Measurements from ENCODE around the gene MTFMT.
"Not testable (repeated sequence)": the region's sequence is repeated elsewhere in the genome, so short reads cannot be mapped to it uniquely, and the experiment has no call there.

The MTFMT gene

DNA sequence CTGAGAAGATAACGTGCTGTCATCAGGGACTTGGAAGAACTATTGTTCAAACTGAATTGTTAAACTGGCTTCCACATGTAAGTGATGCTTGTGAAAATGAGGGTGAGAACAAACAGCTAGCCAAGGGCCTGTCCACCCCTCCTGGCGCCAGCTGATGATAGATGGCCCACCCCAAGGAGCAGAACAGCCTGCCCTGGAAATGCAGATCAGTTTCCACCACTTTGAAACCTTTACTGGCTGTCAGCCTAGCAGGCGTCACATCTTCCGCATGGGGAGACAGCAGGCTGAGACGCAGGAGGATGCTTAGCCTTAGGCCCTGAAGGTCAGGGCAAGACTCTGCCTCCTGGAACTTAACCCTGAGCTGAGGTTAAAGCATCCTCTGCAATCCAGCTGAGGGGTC lies 9.4 kb upstream of the MTFMT start:
- no peak for DNase-seq (ENCODE audit: low read depth)

DNA sequence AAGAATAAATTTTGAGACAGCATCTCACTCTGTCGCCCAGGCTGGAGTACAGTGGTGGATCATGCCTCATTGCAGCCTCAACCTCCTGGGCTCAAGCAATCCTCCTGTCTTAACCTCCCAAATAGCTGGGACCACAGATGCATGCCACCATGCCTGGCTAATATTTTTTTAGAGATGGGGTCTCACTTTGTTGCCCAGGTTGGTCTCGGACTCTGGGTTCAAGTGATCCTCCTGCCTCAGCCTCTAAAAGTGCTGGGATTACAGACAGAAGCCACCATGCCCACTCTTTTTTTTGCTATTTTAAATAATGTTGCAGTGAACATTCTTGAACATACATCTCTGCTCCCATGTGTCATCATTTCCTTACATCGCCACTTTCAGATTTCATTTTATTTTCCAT lies 9.0 kb upstream of the MTFMT start:
- no peak for DNase-seq (ENCODE audit: low read depth)

DNA sequence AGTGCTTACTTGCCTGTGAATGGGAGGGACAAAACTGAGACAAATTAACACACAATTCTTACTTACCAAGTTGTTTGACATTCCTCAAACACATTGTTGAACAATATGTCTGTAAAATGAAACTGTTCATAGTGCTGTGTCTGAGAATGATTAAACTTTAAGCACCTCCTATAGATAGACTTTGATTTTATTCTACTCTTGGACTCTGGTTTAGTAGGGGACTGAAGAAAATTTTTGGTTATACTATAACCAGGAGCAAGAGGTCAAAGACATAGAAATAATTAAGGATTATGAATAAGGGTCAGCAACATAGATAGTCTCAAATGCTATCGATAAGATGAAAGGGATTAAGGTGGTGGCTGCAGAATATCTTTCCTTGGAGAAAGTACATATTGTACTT lies 7.9 kb upstream of the MTFMT start:
- no peak for DNase-seq (ENCODE audit: low read depth)

DNA sequence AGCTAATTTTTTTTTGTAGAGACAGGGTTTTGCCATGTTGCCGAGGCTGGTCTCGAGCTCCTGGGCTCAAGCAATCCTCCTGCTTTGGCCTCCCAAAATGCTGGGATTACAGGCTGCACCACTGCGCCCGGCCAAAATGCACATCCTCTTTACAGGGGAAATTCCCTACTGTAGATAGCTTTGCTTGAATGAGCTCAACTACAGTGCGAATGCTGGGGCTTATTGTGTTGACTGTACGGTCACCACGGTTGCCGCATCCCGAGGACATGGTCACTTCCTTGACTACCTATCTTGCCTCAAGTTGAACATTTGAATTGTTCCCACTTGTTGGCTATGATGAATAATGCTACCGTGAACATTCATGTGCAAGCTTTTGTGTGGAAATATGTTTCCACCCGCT lies 5.3 kb upstream of the MTFMT start:
- no peak for DNase-seq (ENCODE audit: low read depth)

DNA sequence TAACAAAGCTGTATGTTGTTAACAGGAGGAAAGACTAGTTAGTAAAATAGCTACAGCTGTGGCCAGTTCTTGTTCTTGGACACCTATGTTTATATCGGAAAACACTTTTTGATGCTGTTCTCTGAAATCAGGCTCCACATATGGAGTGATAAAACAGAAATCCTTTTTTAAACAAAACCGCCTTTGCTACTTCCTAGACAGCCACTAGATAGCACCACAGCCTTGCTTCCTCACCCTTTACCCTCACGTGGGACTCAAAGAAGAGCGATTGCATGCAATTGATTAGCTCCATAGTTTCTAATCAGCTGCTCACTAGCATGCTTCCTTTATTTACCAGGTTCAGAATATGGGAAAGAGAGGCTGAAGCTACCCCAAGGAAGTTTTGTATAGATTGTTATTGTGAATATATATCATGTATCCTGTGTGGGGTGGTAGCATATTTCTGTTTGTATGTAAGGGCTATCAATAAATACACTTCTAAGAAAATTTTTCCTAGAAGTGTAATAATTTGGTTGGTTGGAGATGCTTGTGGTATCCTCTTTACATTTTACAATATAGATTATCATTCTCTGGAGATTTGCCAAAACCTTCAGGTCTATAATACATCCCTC lies 4.3 kb upstream of the MTFMT start:
- DNase-seq (ENCODE audit: low read depth): no peak

DNA sequence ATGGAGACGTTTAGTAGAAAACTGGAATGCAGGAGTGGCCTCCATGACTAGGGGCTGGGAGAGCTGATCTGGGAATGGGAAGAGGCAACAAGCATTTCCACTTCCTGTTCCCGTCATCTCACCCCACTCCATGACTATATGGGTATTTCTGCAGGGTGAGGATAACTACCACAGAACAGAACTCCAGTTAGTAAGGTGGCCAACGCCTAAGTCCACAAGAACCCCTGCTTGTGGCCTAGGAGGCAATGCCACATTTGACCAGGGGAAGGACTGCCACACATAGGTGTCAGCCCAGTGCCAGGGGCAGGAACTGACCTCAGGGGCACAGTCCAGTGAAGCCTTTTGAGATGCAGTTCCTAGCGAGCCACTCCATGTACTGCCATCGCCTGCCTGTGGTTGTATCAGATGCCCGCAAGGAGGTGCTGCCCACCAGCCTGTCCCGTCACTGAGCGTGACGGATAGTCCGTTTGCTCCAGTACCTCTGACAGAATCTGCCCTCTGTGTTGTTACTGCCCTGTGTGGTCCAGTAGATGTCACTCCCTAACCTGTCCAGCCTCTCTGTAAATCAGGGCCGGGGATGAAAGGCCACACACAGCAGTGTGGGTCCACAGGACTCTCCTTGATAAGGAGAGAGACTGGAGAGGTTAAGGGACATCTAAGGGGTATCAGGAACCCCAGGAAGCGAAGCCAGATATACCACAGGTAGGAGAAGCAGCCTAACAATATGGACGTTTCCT lies 3.5 kb upstream of the MTFMT start:
- DNase-seq (ENCODE audit: low read depth): no peak

DNA sequence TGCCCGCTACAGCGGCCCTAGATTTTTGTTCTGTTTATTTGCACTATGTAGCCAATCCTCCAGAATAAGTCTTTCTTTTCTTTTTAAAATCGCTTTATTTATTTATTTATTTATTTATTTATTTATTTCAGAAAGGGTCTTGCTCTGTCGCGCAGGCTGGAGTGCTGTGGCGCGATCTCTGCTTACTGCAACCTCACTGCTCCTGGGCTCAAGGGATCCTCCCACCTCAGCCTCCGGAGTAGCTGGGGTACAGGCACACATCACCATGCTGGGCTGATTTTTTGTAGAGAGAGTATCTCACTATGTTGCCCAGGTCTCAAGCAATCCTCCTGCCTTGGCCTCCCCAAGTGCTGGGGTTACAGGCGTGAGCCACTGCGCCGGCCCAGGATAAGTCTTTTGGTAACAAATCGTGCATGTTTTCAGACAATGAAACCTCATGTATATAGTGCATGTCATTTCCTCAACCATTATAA lies 333 bp upstream of the MTFMT start:
- no peak for DNase-seq (ENCODE audit: low read depth)

DNA sequence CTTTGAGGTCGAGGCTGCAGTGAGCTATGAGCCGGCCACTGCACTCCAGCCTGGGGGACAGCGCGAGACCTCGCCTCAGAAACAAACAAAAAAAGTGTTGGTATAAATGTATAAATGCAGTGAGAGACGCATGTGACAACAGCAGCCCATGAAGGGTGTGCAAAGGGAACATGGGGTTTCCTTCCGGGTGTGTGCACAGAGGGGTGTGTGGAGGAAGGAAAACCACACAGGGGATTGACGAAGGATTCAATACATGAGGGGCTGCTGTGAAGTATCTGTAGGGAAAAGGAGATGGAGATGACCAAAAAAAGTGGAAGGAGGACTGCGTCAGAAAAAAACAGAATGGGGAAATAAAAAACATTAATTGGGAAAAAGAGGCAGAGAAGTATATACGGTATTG lies 1.1 kb downstream of the MTFMT start:
- DNase-seq (ENCODE audit: low read depth): no peak

DNA sequence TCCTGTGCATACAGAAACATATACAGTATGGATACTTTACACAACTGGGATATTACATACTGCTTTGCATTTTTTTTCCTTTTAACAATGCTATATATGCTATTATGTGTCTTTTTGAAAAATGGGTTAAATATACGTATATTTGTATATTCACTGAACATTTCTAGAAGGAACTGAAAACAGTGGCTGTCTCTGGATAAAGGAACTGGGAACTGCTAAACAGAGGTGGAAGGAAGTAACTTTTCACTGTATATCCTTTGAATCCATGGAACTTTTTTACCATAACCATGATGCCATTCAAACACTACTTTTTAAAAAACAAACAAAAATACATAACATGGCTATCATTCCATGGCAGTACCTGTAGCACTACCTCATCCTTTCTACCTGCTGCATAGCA lies 1.8 kb downstream of the MTFMT start:
- no peak for DNase-seq (ENCODE audit: low read depth)

DNA sequence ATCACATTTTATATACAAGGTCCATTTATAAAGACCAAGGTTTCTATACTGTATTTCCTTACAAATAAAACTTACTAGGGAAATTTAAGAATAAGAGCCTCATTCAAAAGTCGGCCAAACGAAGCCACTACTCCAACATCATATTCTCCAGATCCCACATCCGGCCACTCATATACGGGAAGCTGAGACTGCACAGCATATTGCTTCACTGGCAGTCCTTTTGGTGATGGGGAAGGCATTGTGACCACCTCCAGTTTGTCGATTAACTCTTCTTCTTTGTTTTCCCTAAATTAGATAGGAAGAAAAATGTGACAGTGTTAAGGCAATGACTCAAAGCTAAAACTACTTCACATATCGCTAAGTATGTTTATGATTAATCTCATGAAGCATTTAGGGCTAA lies 2.7 kb downstream of the MTFMT start:
- DNase-seq (ENCODE audit: low read depth): no peak

DNA sequence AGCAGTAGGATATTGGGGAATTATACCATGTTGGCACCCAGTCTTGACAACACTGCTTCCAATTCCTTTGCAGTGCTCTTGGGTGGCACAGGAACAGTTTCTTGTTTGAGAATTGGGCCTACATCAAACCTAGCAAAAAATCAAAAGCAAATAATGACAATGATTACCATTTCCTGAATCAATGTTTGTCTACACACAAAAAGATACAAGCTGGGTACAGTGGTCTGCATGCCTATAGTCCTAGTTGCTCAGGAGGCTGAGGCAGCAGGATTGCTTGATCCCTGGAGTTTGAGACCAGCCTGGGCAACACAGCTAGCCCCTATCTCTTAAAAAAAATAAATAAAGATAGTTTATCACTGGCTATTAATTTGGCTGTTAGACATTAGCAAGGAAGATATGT lies 8.0 kb downstream of the MTFMT start:
- DNase-seq (ENCODE audit: low read depth): no peak

DNA sequence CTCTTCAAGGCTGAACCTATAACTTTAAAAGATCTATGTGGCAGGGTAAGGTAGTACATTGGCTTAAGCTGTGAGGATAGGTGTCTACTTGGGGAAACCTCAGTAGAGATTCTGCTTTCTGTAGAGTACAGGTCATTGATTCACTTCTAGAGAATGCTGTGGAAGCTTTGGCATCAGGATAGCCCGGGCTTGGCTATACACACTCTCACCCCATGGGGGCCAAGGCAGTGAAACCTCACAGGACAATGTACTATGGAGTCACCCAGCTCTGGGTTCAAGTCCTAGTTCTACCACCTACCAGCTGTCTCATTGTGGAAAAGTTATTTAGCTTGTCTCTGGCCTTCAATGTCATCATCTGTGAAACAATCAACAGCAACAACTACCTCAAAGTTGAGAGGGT lies 9.0 kb downstream of the MTFMT start:
- no peak for DNase-seq (ENCODE audit: low read depth)

DNA sequence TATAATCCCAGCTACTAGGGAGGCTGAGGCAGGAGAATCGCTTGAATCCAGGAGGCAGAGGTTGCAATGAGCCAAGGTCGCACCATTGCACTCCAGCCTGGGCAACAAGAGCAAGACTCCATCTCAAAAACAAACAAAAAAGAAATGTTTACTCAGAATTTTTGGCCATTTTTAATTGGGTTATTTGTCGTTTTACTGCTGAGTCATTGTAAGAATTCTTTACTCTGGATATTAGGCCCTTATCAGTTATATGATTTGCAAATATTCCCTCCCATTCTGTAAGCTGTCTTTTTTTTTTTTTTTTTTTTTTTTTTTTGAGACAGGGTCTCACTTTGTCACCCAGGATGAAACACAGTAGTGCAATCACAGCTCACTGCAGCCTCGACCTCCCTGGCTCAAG lies 18.2 kb downstream of the MTFMT start:
- DNase-seq (ENCODE audit: low read depth): not testable (repeated sequence)

DNA sequence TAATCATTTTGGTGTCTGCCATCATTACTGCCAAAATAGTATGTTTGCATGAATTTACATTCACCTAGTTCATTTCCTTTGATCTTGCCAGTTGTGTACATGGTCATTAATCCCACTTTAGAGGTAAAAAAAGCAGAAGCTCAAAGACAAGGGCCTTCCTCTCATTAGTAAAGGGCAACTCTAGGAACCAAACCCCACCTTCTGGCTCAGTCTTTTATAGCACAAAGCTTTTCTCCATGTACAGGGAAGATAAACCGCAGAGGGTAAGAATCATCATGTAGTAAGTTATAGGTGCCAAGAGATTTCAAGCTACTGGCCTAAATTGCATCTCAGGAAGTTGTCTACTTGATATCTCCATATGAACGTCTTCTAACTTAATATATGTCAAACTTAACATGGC lies 20.5 kb downstream of the MTFMT start:
- DNase-seq (ENCODE audit: low read depth): no peak

DNA sequence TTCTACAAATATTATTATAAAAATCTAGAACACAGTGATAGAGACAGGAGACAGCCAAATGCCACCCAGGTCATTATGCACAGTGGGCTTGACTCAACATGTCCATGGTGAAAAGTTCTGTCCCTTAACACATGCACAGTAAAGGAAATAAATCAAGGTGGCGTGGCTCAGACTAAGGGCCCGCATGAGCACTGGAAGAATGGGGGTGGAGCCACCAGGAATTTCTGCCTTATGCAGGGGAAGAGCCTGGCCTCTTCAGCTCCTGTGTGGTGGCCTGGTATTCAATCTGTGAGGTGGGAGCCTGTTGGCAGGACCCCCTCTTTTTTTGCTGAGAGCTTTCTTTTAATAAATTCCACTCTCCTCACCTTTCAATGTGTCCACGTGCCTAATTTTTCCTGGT lies 22.6 kb downstream of the MTFMT start:
- DNase-seq (ENCODE audit: low read depth): no peak

DNA sequence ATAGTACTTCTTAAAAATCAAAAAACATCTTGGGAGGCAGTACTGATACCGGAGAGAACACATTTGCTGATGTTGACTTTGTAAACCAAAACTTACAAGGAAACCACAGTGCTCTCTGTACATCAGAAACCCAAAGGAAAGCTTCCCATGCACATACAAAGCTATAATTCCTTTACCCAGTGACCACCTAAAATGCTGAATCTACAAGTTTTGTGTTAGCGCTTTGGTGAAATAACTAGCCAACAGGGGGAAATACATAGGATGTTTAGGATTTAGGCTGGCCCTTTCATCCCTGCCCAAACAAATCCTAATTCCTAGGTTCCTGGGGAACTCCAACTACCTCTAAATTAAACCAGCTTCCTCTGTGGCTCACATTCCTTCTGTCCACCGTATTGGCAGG lies 24.4 kb downstream of the MTFMT start:
- DNase-seq (ENCODE audit: low read depth): no peak

DNA sequence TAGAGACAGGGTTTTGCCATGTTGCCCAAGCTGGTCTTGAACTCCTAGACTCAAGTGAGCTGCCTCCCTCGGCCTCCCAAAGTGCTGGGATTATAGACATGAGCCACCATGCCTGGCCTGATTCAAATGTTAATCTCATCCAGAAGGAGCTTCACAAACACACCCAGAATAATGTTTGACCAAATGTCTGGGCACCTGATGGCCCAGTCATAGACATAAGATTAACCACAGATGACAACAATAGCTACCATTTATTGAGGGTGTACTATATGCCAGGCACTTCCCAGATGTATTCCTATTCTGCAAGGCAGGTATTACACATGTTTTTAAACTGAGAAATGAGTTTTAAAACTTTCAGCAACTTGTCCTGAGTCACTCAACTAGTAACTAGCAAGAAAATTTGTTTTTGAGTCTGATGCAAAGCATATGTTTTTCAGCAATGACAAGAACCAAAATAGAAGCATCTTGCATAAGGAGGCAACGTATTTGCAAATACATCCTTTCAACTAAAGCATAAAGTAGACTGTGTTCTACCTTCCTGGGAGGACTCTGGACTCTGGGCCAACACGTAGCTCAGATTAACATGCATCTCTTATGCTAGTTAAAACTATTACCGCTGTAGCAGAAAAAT lies 31.6 kb downstream of the MTFMT start:
- DNase-seq (ENCODE audit: low read depth): no peak

DNA sequence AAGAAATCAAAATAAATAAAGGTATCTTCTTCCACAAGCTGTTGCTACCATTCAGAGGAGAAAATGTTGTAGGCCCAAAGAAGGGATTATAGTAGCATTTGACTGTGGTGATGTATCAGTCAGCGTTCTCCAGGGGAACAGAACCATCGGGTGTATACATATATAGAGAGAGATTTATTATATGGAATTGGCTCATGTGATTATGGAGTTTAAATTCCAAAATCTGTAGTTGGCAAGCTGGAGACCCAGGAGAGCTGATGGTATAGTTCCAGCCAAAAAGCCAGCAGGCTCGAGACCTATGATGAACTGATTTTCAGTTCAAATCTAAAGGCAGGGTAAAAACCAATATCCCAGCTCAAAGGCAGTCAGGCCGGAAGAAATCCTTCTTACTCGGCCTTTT lies 32.4 kb downstream of the MTFMT start:
- DNase-seq (ENCODE audit: low read depth): no peak

DNA sequence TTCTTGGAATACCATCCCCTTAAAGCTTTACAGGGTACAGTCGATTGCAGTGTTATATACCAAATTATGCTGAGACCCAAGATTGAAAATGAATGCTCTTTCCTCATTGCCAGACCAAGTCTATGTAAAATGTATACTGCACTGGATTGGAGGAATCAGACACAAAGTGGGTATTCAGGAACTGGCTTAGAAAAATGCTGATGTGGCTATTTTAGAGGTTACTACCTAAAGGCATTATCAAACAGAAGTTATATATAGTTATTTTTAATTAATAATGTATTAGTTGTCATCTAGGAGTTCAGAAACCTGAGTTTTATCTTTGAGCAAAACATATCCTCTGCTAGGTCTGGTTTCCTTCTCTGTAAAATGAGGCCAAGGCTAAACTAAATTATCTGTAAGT lies 36.1 kb downstream of the MTFMT start:
- DNase-seq (ENCODE audit: low read depth): no peak

DNA sequence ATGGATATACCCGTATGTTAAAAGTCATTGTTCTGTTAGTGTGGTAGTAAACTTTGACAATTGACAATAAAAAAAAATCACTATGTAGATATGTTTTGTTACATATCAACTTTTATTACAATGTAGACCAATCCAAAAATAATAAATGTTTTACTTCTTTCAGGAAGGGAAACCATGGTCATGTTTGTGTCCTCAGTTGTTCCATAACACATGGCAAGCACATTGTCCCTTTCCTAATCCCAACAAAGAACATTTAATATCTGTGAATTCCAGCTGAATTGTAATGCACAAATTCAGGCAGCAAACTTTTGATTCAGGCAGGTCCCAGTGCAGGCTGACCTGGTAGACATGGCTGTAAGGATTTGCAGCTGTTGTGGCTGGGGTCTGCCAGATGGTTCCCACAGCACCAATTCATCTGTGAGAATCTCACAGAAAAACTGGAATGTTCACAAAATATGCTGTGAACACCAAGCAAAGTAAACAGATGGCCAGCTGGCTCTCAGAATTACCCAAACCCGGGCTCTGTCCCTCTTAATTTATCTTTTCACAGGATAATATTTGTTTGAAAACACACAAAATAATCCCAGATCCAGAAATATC lies 37.8 kb downstream of the MTFMT start:
- DNase-seq (ENCODE audit: low read depth): no peak

DNA sequence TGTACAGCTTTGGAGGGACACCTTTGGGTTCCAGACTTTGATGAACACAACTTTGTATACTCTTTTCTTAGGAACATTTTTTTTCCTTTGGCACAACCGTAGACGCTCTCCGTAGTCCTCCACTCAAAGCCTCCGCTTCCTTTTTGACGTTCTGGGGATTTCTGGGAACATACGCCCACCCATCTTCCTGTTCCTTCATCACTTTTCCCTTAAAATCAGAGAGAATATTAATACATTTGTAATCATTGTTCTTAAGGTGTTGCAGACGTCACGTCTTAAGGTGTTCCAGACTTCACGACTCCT lies 39.3 kb downstream of the MTFMT start:
- no peak for DNase-seq (ENCODE audit: low read depth)

DNA sequence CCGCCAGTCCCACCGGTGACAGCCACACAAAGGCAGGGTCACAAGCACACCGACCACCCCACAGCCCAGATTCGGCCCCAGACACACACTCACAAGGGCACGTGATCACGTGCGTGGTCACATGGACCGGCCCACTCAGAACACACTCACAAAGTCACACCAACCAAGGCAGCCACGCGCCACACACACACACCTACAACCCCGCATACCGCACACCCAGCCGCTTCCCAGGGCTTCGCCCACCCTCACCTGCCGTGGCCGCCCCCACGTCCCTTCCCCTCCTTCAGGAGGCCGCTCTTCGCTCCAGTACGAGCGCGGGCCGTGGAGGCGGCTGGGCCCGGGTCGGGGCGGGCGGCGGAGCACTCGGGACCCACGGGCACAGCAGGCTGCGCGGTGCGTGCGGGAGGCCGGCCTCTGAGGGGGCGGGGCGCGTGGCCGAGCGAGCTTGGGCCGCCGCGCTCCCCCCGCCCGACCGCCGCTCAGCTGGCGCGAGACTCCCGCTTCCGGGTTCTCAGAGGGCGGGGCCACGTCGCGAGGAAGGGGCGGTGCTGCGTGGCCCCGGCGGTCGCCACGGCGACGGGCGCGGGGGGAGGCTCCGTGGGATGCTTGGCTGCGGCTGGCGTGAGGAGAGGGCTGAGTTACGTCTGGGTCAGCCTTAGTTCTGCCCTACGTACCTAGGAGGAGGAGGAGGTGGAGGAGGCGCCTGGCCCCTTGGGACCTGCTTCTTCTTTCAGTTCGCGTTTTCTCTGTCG lies 39.8 kb downstream of the MTFMT start, which contains the start of gene SPG21:
Gene SPG21 (minus strand): TSS at position 499 of the 752 bp plus-strand sequence. CDS start 6,345 bp downstream, outside the sequence.
- DNase-seq (ENCODE audit: low read depth): peak; percentile 89

DNA sequence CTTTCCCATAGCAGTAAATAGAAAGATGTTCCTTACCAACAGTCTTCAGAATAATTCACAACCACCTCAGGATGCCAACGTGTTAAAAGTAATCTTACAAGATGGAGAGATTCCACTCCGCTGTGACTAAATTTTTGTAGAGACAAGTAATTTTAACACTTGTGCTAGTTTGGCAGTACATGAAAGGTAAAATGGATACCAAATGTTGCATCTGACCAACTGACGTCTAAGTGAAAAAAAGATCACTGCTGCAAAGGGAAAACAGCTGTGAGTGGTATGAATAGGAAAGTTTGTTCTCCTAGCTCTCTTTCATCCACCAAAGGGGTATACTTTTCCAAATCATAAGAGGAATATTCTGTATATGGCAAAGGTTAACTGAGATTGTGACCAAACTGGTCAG lies 42.3 kb downstream of the MTFMT start:
- no peak for DNase-seq (ENCODE audit: low read depth)
